GM21737 (cell line): ENCODE results near the gene ADAM33.

Source experiments
- ATAC-seq: cut with Tn5 transposase; IDR thresholded peaks from one replicate; pipeline ENCODE4 v1.9.1; 2021; ENCODE audit warnings: mild to moderate bottlenecking, moderate library complexity; ENCODE audit not compliant: unreplicated experiment

The ADAM33 gene, protein sequence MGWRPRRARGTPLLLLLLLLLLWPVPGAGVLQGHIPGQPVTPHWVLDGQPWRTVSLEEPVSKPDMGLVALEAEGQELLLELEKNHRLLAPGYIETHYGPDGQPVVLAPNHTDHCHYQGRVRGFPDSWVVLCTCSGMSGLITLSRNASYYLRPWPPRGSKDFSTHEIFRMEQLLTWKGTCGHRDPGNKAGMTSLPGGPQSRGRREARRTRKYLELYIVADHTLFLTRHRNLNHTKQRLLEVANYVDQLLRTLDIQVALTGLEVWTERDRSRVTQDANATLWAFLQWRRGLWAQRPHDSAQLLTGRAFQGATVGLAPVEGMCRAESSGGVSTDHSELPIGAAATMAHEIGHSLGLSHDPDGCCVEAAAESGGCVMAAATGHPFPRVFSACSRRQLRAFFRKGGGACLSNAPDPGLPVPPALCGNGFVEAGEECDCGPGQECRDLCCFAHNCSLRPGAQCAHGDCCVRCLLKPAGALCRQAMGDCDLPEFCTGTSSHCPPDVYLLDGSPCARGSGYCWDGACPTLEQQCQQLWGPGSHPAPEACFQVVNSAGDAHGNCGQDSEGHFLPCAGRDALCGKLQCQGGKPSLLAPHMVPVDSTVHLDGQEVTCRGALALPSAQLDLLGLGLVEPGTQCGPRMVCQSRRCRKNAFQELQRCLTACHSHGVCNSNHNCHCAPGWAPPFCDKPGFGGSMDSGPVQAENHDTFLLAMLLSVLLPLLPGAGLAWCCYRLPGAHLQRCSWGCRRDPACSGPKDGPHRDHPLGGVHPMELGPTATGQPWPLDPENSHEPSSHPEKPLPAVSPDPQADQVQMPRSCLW

GRCh38 chr20:3681931-3682781 is at the start of gene ADAM33:
ADAM33 (minus strand) TSS chr20:3682010; CDS start chr20:3682004, 6 bp downstream.
- no peak for ATAC-seq

DNA sequence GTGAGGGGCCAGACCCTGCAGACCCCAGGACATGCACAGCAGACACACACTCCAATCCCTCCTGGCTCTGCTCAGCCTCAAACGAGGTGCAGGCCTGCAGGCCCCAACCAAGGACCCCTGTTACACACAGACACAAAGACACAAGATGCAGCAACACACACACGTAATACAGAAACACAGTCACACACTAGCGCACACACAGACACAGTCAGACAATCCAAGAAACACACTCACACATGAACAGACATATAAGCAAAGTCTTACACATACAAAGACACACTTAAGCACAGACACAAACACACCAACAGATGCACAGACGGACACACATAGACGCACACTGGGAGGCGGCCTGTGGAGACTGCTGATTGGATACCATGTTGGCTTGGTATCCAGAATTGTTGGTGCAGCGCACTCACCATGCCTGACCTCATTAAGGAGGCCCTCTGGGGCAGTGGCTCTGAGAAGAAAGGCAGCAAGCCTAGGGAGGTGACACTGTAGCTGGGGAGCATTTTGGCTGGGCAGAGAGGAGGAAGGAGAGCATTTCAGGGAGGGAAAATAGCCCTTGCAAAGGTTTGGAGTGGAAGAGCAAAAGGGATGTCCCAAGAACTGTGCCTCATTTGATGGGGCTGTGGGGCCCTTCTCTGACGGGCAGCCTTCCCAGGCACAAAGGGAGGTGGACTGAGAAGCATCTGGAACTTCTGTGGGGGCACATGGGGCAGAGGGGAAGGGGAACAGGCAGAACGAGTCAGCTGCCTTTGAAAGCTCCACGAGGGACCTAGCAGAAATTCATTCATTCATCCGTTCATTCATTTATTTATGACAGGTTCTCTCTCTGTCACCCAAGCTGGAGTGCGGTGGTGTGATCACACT is 49.2 kb upstream of the ADAM33 start:
- no peak for ATAC-seq

DNA sequence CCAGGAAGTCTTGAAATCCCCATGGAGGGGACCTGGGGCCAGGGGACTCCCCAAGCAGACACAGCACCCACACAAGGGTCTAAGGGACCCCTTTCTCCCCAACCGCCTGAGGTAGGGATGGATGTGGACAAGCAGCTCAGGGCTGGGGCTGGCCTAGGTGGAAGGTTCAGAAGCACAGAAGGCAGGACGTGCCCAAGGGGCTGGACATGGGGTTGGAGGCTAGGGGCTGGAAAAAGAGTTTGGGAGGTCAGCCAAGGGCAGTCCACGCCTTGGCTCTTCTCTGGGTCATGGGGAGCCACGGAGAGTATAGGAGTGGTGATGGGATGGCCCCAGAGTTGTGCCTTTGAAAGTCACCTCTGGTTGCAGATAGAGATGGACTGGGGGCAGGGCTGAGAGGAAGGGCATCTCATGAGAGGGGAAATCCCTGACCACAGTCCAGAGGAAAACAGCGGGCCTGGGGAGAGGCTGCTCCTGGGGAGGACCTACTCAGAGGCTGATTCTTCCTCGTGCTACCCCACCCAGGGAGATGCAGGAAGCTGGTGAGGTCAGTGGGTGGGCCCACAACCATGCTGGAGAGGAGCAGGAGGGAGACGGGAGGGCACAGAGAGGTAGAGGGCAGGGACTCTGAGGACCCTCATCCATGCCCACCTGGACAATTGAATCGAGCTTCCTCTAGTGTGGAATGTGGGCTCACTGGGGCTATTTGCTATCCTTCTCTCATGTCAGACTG is 48.2 kb upstream of the ADAM33 start:
- no peak for ATAC-seq

- no peak for ATAC-seq
Observed at GRCh38 chr20:3729378-3729777, 47.6 kb upstream of the ADAM33 start.

- ATAC-seq = no peak
Observed at GRCh38 chr20:3728876-3729275, 47.1 kb upstream of the ADAM33 start.

- ATAC-seq = no peak
Observed at GRCh38 chr20:3728354-3728753, 46.5 kb upstream of the ADAM33 start.

DNA sequence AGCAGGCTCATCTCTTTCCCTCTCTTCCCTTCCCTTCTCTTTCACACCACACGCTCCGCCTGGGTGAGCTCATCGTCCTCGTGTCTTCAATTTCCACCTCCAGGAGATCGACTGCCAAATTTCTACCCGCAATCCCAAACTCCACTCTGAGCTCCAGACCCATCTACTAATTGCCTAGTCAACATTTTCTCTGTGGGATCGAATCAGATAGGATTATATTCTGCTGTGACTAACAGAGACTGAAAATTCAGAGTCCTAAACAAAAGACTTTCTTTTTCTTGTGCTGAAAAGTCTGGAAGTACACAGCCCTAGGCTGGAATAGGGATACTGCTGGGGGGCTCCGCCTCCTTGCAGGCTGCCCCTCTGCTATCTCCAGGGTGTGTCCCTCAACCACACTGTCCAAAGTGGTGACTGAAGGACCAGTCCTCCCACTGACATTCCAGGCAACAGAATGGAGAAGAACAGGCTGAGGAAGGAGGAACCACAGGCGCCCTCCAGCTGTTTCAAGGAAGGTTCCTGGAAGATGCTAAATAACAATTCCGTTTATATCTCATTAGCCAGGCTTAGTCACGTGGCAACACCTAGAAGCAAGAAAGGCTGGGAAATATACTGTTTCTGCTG is 45.7 kb upstream of the ADAM33 start:
- no peak for ATAC-seq

GRCh38 chr20:3724356-3724755 is 42.5 kb upstream of the ADAM33 start:
- ATAC-seq = no peak

DNA sequence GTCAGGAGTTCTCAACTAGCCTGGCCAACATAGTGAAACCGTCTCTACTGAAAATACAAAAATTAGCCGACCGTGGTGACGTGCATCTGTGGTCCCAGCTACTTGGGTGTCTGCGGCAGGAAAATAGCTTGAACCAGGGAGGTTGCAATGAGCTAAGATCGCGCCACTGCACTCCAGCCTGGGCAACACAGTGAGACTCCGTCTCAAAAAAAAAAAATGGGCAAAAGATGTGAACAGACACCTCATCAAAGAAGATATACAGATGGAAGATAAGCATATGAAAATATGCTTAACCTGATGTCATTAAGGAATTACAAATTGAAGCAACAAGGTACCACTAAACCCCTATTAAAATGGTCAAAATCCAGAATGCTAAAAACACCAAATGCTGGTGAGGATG is 41.5 kb upstream of the ADAM33 start:
- no peak for ATAC-seq

DNA sequence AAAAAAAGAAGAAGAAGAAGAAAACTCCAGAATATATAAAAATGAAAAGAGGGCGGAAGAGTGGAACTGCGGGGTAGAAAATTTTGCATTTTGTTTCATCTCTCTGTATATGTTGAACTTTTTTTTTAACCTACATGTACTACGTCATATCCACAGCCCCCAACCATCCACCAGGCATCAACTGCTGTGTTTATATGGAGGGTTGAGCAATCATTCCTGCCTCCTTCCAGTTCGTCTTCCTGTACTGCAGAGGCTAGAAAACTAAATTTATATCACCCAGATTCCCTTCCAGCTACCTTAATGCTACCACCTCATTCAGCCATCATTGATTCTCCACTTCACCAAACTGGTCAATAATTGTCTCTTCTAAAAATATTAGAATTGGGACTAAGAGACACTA is 40.1 kb upstream of the ADAM33 start:
- no peak for ATAC-seq

- no peak for ATAC-seq
Observed at GRCh38 chr20:3720626-3721025, 38.8 kb upstream of the ADAM33 start.

DNA sequence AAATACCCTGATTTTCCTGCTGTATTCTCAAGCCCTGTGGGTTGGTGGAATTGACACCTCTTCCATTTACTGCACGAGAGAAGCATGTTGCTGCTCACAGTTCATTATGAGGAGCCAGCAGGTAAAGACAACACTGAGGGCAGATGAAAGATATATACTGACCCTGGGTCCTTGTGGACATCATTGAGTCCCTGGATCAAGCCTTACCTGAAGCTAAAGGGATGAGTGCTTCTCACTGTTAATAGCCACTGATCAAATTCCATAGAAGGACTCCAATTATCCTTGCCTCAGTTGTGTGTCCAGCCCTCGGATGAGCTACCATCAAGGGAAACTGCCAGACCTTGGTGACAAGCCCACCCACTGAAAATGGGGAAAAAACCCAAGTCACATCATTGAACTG is 38.3 kb upstream of the ADAM33 start:
- ATAC-seq = no peak

DNA sequence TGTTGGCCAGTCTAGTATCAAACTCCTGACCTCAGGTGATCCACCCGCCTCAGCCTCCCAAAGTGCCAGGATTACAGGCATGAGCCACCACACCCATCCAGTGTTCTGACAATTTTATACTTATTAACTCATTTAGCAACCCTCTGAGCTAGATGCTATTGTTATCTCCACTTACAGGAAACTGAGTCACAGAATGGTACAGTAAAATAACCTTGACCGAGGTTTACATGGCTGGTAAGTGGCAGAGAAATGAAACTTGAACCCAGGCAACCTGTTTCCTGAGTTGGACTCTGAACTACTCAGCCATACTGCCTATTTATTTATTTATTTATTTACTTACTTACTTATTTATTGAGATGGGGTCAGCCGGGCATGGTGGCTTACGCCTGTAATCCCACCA is 37.2 kb upstream of the ADAM33 start:
- no peak for ATAC-seq

DNA sequence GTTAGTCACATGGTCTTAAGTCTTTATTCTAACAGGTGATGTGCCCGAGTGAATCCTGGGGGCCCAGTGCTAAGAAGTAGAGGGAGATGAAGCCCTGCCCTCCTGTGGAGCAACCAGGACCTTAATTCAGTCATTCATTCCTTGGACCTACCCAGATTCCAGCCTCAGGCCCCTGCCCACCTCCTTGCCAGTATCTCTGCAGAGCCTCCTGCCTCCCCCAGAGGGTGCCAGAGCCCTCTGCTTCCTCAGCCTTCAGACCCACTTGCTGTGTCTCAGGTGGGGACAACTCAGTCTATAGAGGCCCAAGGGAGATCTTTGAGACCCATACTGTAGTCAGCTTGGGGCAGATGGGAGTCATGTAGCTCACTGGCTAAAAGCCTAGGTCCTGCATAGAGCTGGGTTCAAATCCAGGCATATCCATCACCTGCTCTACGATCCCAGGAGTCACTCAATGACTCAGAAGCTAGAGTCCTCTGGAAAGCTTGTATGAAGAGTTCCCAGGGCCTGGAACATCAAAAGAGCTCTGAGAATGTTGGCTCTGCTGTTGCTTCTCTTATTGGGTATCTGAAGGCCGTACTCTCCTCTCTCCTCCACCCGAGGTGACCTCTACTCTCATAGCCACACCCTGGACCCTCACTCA is 34.5 kb upstream of the ADAM33 start:
- ATAC-seq = no peak

DNA sequence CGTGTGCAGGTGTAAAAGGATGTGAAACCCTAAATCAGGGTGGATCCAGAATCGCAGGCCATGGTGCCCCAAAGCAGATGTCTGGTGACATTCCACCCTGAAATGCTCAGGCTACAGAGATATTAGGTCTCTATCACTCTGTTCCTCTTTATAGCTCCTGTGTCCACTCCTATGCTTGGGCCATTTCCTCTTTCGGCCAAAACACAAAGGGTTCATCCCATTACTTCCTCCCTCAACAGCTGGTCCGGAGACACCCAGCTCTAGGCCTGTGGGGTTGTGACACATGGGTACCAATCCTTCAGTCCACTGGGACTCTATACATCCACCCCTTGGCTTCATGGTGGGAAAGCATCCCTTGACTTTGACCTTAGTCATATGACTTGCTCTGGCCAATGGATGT is 32.3 kb upstream of the ADAM33 start:
- ATAC-seq = no peak

- no peak for ATAC-seq
Observed at GRCh38 chr20:3712279-3712873, 30.6 kb upstream of the ADAM33 start, which contains the start of gene SIGLEC1. SIGLEC1 (minus strand) TSS chr20:3712600; CDS start chr20:3707128, 5,472 bp downstream.

- ATAC-seq = no peak
Observed at GRCh38 chr20:3711484-3711941, 29.7 kb upstream of the ADAM33 start.
